Activated T-helper 17 cell treated with anti-CD3 and anti-CD28 coated beads, Interleukin-2, amount 50 U/mL, for 72 hours (primary cell): ENCODE results near the gene PGC. TPM values are rescaled to one million over a fixed set of nuclear protein-coding genes. Genes with fewer than 3 reads are reported as not detected.

Experiments
- ATAC-seq: fragments of 150-1000 bp; cut with Tn5 transposase; replicated peaks from 2 replicates; pipeline ENCODE4 v1.10.0; 2021; ENCODE audit warnings: mild to moderate bottlenecking, moderate library complexity
- H3K27ac Mint-ChIP-seq: one replicate; pipeline ENCODE4 v1.8.0; 2022; ENCODE audit warnings: mixed read lengths
- H3K27me3 Mint-ChIP-seq: one replicate; pipeline ENCODE4 v1.8.0; 2022; ENCODE audit warnings: mixed read lengths
- H3K36me3 Mint-ChIP-seq: one replicate; pipeline ENCODE4 v1.8.0; 2022; ENCODE audit warnings: low read depth, mild to moderate bottlenecking, mixed read lengths
- H3K4me1 Mint-ChIP-seq: one replicate; pipeline ENCODE4 v1.8.0; 2022; ENCODE audit warnings: mixed read lengths
- H3K4me3 Mint-ChIP-seq: one replicate; pipeline ENCODE4 v1.8.0; 2022; ENCODE audit warnings: mild to moderate bottlenecking, mixed read lengths
- H3K9me3 Mint-ChIP-seq: one replicate; pipeline ENCODE4 v1.8.0; 2022; ENCODE audit warnings: mixed read lengths
- total RNA-seq, 2 donors: library from RNA; stranded (reverse); gene quantifications; one replicate each; pipeline ENCODE4 v1.2.3, GENCODE V29; 2022

PGC gene
- not detected for total RNA-seq

- no peak for ATAC-seq
- Mint-ChIP-seq H3K27ac (no peak within 1 kb of the TSS), H3K27me3 (no peaks in the 10 kb centered on the region), H3K9me3 (no peaks in the 10 kb centered on the region), H3K36me3 (no peaks in the 10 kb centered on the region), H3K4me1 (no peaks in the 10 kb centered on the region), H3K4me3 (no peak within 1 kb of the TSS)
Observed at GRCh38 chr6:41747256-41748101, at the start of gene PGC. Gene PGC, minus strand, starts transcription at chr6:41747397. Its CDS starts 63 bp downstream, at chr6:41747334.

GRCh38 chr6:41796474-41796873 lies 49.3 kb upstream of the PGC start:
- Mint-ChIP-seq H3K27ac (no peak overlapping the region), H3K9me3 (no peaks in the 10 kb centered on the region), H3K4me3 (no peak overlapping the region), H3K36me3 (peaks cover 45% of the 10 kb centered on the region), H3K27me3 (no peaks in the 10 kb centered on the region), H3K4me1 (no peaks in the 10 kb centered on the region)
- ATAC-seq, result no peak

- H3K27me3 Mint-ChIP-seq, result no peaks in the 10 kb centered on the region
- no peaks in the 10 kb centered on the region for H3K9me3 Mint-ChIP-seq
- no peak for ATAC-seq
- no peak overlapping the region for H3K27ac Mint-ChIP-seq
- peaks cover 5% of the 10 kb centered on the region for H3K4me1 Mint-ChIP-seq
- H3K36me3 Mint-ChIP-seq, result peaks cover 72% of the 10 kb centered on the region
- no peak overlapping the region for H3K4me3 Mint-ChIP-seq
Observed at GRCh38 chr6:41791984-41792383, 44.8 kb upstream of the PGC start.

GRCh38 chr6:41791305-41791704 lies 44.1 kb upstream of the PGC start:
- no peak for ATAC-seq
- peaks cover 67% of the 10 kb centered on the region for H3K36me3 Mint-ChIP-seq
- H3K9me3 Mint-ChIP-seq, result no peaks in the 10 kb centered on the region
- peaks cover 5% of the 10 kb centered on the region for H3K4me1 Mint-ChIP-seq
- no peak overlapping the region for H3K27ac Mint-ChIP-seq
- no peaks in the 10 kb centered on the region for H3K27me3 Mint-ChIP-seq
- H3K4me3 Mint-ChIP-seq, result no peak overlapping the region

- H3K9me3 Mint-ChIP-seq, result no peaks in the 10 kb centered on the region
- no peaks in the 10 kb centered on the region for H3K27me3 Mint-ChIP-seq
- H3K4me1 Mint-ChIP-seq, result peaks cover 5% of the 10 kb centered on the region
- peaks cover 61% of the 10 kb centered on the region for H3K36me3 Mint-ChIP-seq
- no peak for ATAC-seq
- peak overlapping the region; percentile 92 for H3K4me3 Mint-ChIP-seq
- peak overlapping the region; percentile 67 for H3K27ac Mint-ChIP-seq
Observed at GRCh38 chr6:41790045-41790444, 42.8 kb upstream of the PGC start.

- peaks cover 61% of the 10 kb centered on the region for H3K36me3 Mint-ChIP-seq
- ATAC-seq, result no peak
- H3K4me1 Mint-ChIP-seq, result peaks cover 5% of the 10 kb centered on the region
- H3K4me3 Mint-ChIP-seq, result peak overlapping the region; percentile 92
- peak overlapping the region; percentile 67 for H3K27ac Mint-ChIP-seq
- no peaks in the 10 kb centered on the region for H3K9me3 Mint-ChIP-seq
- no peaks in the 10 kb centered on the region for H3K27me3 Mint-ChIP-seq
Observed at GRCh38 chr6:41789390-41789724, 42.2 kb upstream of the PGC start.

GRCh38 chr6:41787219-41787917 lies 40.2 kb upstream of the PGC start, which contains the start of gene TOMM6:
Gene TOMM6, plus strand, starts transcription at chr6:41787694. Its CDS starts 4 bp downstream, at chr6:41787698.
- ATAC-seq, result peak; percentile 86
- Mint-ChIP-seq H3K9me3 (no peaks in the 10 kb centered on the region), H3K27ac (peak within 1 kb of the TSS; percentile 93), H3K36me3 (peaks cover 46% of the 10 kb centered on the region), H3K27me3 (no peaks in the 10 kb centered on the region), H3K4me1 (peaks cover 5% of the 10 kb centered on the region), H3K4me3 (peak within 1 kb of the TSS; percentile 92)

GRCh38 chr6:41786451-41787218 lies 39.4 kb upstream of the PGC start:
- Mint-ChIP-seq H3K9me3 (no peaks in the 10 kb centered on the region), H3K4me3 (peak overlapping the region; percentile 92), H3K36me3 (peaks cover 39% of the 10 kb centered on the region), H3K27ac (peak overlapping the region; percentile 93), H3K27me3 (no peaks in the 10 kb centered on the region), H3K4me1 (peaks cover 5% of the 10 kb centered on the region)
- ATAC-seq, result peak; percentile 84

- Mint-ChIP-seq H3K27me3 (peaks cover 4% of the 10 kb centered on the region), H3K4me1 (peaks cover 10% of the 10 kb centered on the region)
Observed at GRCh38 chr6:41785689-41786450, 38.7 kb upstream of the PGC start.

GRCh38 chr6:41785254-41785653 lies 38.1 kb upstream of the PGC start:
- H3K4me1 Mint-ChIP-seq, result peaks cover 10% of the 10 kb centered on the region
- no peak for ATAC-seq
- peaks cover 4% of the 10 kb centered on the region for H3K27me3 Mint-ChIP-seq
- peak overlapping the region; percentile 92 for H3K4me3 Mint-ChIP-seq
- H3K9me3 Mint-ChIP-seq, result no peaks in the 10 kb centered on the region
- H3K27ac Mint-ChIP-seq, result no peak overlapping the region
- peaks cover 25% of the 10 kb centered on the region for H3K36me3 Mint-ChIP-seq

More at GRCh38 chr6:41785689-41786450, 38.7 kb upstream of the PGC start:
- no peaks in the 10 kb centered on the region for H3K9me3 Mint-ChIP-seq
- peaks cover 31% of the 10 kb centered on the region for H3K36me3 Mint-ChIP-seq
- peak overlapping the region; percentile 92 for H3K4me3 Mint-ChIP-seq
- no peak for ATAC-seq
- H3K27ac Mint-ChIP-seq, result peak overlapping the region; percentile 66

GRCh38 chr6:41784581-41785171 lies 37.5 kb upstream of the PGC start:
- Mint-ChIP-seq H3K4me3 (peak overlapping the region; percentile 92), H3K36me3 (peaks cover 19% of the 10 kb centered on the region), H3K4me1 (peaks cover 5% of the 10 kb centered on the region)

GRCh38 chr6:41783106-41783780 lies 36.0 kb upstream of the PGC start:
- peaks cover 9% of the 10 kb centered on the region for H3K4me1 Mint-ChIP-seq
- H3K9me3 Mint-ChIP-seq, result no peaks in the 10 kb centered on the region
- H3K27ac Mint-ChIP-seq, result no peak overlapping the region
- no peak for ATAC-seq
- H3K36me3 Mint-ChIP-seq, result peaks cover 10% of the 10 kb centered on the region
- H3K4me3 Mint-ChIP-seq, result no peak overlapping the region
- H3K27me3 Mint-ChIP-seq, result peaks cover 4% of the 10 kb centered on the region

More at GRCh38 chr6:41784581-41785171, 37.5 kb upstream of the PGC start:
- H3K27me3 Mint-ChIP-seq, result peaks cover 4% of the 10 kb centered on the region
- no peaks in the 10 kb centered on the region for H3K9me3 Mint-ChIP-seq
- ATAC-seq, result no peak
- no peak overlapping the region for H3K27ac Mint-ChIP-seq

GRCh38 chr6:41781366-41781730 lies 34.2 kb upstream of the PGC start:
- ATAC-seq, result no peak
- H3K4me3 Mint-ChIP-seq, result peak overlapping the region; percentile 45
- no peak overlapping the region for H3K27ac Mint-ChIP-seq
- no peaks in the 10 kb centered on the region for H3K9me3 Mint-ChIP-seq
- peaks cover 9% of the 10 kb centered on the region for H3K4me1 Mint-ChIP-seq
- peaks cover 4% of the 10 kb centered on the region for H3K27me3 Mint-ChIP-seq
- H3K36me3 Mint-ChIP-seq, result no peaks in the 10 kb centered on the region
